B cell (primary cell): ENCODE results near the gene ORM1. TPM values are rescaled to one million over a fixed set of nuclear protein-coding genes. Genes with fewer than 3 reads are reported as not detected.

Experiments
- ATAC-seq: fragments of 200-7000 bp; cut with Tn5 transposase; one replicate; pipeline ENCODE4 v1.10.0; 2021; ENCODE audit warnings: low read depth, mild to moderate bottlenecking, moderate number of reproducible peaks, moderate library complexity
- CTCF ChIA-PET: fragments of 350-600 bp; sonication (Branson Sonifier 250); formaldehyde crosslinking; loops from one replicate; lab custom pipeline; 2021; ENCODE audit warnings: antibody characterized with exemption, inconsistent platforms; lab: Charles Lee
- POLR2A ChIA-PET: fragments of 350-600 bp; sonication (Branson Sonifier 250); formaldehyde crosslinking; loops from one replicate; lab custom pipeline; 2021; ENCODE audit warnings: antibody characterized with exemption; lab: Charles Lee
- DNase-seq: peaks from one replicate; pipeline ENCODE4 v3.0.0; 2013
- H2AFZ ChIP-seq: 2 replicates; pipeline ENCODE4 v1.6.1; 2012; ENCODE audit warnings: mild to moderate bottlenecking, low read depth, low read length; ENCODE audit not compliant: insufficient read depth, poor library complexity, severe bottlenecking
- H3K27ac ChIP-seq, 2 donors: 1 replicate in 1 of 2; 2 replicates in 1 of 2; pipeline ENCODE4 v1.5.1; 2012 to 2013; ENCODE audit warnings: low read length in 2 of 2, mild to moderate bottlenecking in 2 of 2, moderate library complexity in 1 of 2
- H3K27me3 ChIP-seq, 4 experiments: fragments of 200-600 bp in 1 of 4; sonication (generic) in 1 of 4; replicated peaks in 1 of 4; 1 replicate in 2 of 4; 2 replicates in 2 of 4; pipeline versions ENCODE4 v1.6.1 to v1.7.0; 2013 to 2016; ENCODE audit warnings: low read length in 3 of 4, mild to moderate bottlenecking in 2 of 4, mixed read lengths in 1 of 4, moderate library complexity in 1 of 4; ENCODE audit not compliant: insufficient read depth in 4 of 4, control insufficient read depth in 3 of 4; ENCODE audit errors: control extremely low read depth in 1 of 4
- H3K36me3 ChIP-seq, 2 experiments: replicated peaks in 1 of 2; 1 replicate in 1 of 2; 2 replicates in 1 of 2; pipeline versions ENCODE4 v1.6.1 to v1.7.1; 2013; ENCODE audit warnings: low read length in 1 of 2; ENCODE audit not compliant: insufficient read depth in 2 of 2, control insufficient read depth in 1 of 2; ENCODE audit errors: control extremely low read depth in 1 of 2, extremely low read depth in 1 of 2
- H3K4me1 ChIP-seq, 2 donors: fragments of 200-600 bp in 1 of 2; sonication (generic) in 1 of 2; 1 replicate in 1 of 2; 2 replicates in 1 of 2; pipeline versions ENCODE4 v1.5.1 to v1.6.1; 2013 to 2017; ENCODE audit warnings: low read length in 2 of 2; ENCODE audit not compliant: control insufficient read depth in 2 of 2, insufficient read depth in 2 of 2
- H3K4me2 ChIP-seq: replicated peaks from 2 replicates; pipeline ENCODE3; 2012; ENCODE audit warnings: mild to moderate bottlenecking, low read depth, low read length; ENCODE audit not compliant: poor library complexity, severe bottlenecking
- H3K4me3 ChIP-seq, 5 experiments: fragments of 200-600 bp in 1 of 5; sonication (generic) in 1 of 5; 1 replicate in 3 of 5; 2 replicates in 2 of 5; pipeline versions ENCODE4 v1.5.1 to v1.7.0; 2011 to 2016; ENCODE audit warnings: low read length in 4 of 5, mild to moderate bottlenecking in 4 of 5, low read depth in 2 of 5, control low read depth in 1 of 5, moderate library complexity in 1 of 5; ENCODE audit not compliant: insufficient read depth in 1 of 5; ENCODE audit errors: control extremely low read depth in 1 of 5, extremely low read depth in 1 of 5
- H3K79me2 ChIP-seq: fragments of 200-600 bp; sonication (generic); one replicate; pipeline ENCODE4 v1.6.0; 2016; ENCODE audit warnings: low read length; ENCODE audit not compliant: control insufficient read depth, insufficient read depth
- H3K9ac ChIP-seq: fragments of 200-600 bp; sonication (generic); 2 replicates; pipeline ENCODE4 v1.6.1; 2017; ENCODE audit warnings: mild to moderate bottlenecking, low read length, moderate library complexity
- H3K9me3 ChIP-seq, 3 donors: one replicate each; pipeline versions ENCODE4 v1.6.1 to v1.7.1; 2013; ENCODE audit warnings: low read length in 2 of 3; ENCODE audit not compliant: control insufficient read depth in 2 of 3, insufficient read depth in 1 of 3; ENCODE audit errors: control extremely low read depth in 1 of 3
- H4K20me1 ChIP-seq: 2 replicates; pipeline ENCODE4 v1.6.0; 2012; ENCODE audit warnings: mild to moderate bottlenecking, low read length; ENCODE audit not compliant: insufficient read depth, control insufficient read depth, poor library complexity, severe bottlenecking
- H3K27ac Mint-ChIP-seq: one replicate; pipeline ENCODE4 v1.8.0; 2021; ENCODE audit warnings: mixed read lengths
- H3K27me3 Mint-ChIP-seq: one replicate; pipeline ENCODE4 v1.8.0; 2021; ENCODE audit warnings: mixed read lengths
- H3K4me1 Mint-ChIP-seq: one replicate; pipeline ENCODE4 v1.8.0; 2021; ENCODE audit warnings: mixed read lengths
- H3K4me3 Mint-ChIP-seq: one replicate; pipeline ENCODE4 v1.8.0; 2021; ENCODE audit warnings: mixed read lengths
- H3K9me3 Mint-ChIP-seq: one replicate; pipeline ENCODE4 v1.8.0; 2022; ENCODE audit warnings: mixed read lengths; ENCODE audit not compliant: insufficient read depth
- EZH2 ChIP-seq: IDR thresholded peaks from 2 replicates; pipeline ENCODE4 v1.6.1; 2012; ENCODE audit warnings: borderline replicate concordance, low read depth, mild to moderate bottlenecking, moderate library complexity, low read length; ENCODE audit not compliant: insufficient read depth, poor library complexity, severe bottlenecking
- WGBS: methylation state at CpG from one replicate; pipeline ENCODE4 v1.1.5; 2013; ENCODE audit warnings: missing lambda C conversion rate; ENCODE audit not compliant: insufficient coverage; 5-methylcytosine and 5-hydroxymethylcytosine counted together
- intact Hi-C: fragments of 100-400 bp; cut with micrococcal nuclease; formaldehyde crosslinking; loops from one replicate; pipeline ENCODE4 v1.10.0; 2022
- polyA plus RNA-seq: library from polyadenylated mRNA; depleted of rRNA; stranded (reverse); fragments of >200 nt; gene quantifications from 2 replicates; pipeline ENCODE4 v1.2.3, GENCODE V29; 2012
- total RNA-seq, 2 donors: library from RNA; stranded (reverse); fragments of 120-200 nt in 1 of 2; gene quantifications; 1 replicate in 1 of 2; 2 replicates in 1 of 2; pipeline versions ENCODE4 v1.2.3 to v1.2.4, GENCODE V29; 2013 to 2022
- TF ChIP-seq, protein P1 (sequence below): fragments of 200-600 bp; IDR thresholded peaks from one replicate; pipeline ENCODE4 v1.8.0; 2022; ENCODE audit warnings: antibody characterized with exemption, mild to moderate bottlenecking

ORM1 gene
- total and polyA plus RNA-seq, 2 donors (not counting 1 experiment from before 2014, with no cell fraction given), result 0.13 TPM; not detected in 1

DNA sequence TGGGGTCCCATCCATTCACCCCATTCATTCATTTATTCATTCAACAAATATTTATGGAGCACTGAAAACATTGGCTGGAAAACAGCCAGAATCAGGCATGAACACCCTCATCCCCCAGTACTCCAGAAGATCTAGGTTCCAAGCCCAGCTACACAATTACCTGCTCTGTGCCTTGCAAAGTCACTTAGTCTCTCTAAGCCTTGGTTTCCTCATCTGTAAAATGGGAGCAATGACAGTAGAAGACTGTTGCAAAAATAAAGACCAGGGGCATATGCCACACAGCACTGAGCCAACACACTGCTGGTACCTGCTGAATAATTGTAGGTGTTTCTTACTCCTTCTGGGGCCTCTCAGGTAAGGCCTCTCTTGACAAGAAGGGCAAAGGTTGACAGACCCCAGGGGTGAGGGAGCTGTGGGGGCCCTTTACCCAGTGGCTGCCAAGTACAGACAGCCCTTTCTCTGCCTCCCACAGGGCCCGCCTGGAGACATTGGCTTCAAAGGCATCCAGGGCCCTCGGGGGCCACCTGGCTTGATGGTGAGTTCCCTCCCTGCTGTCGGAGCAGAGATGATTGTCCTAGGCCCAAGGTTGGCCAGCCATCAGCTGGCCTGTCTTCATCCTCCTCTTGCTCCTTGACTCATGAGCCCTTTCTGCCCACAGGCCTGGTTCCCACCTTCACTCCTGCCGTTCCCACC lies 22.6 kb upstream of the ORM1 start:
- CTCF ChIA-PET, result interaction anchor here (1.2 kb wide), 1 partner anchor 9 kb away, joined by 7 read pairs; no protein-coding TSS in a partner anchor
- Mint-ChIP-seq H3K4me3 (no peak overlapping the region), H3K4me1 (no peaks in the 10 kb centered on the region), H3K9me3 (no peaks in the 10 kb centered on the region), H3K27me3 (peaks cover 4% of the 10 kb centered on the region), H3K27ac (no peak overlapping the region)
- H3K27me3 ChIP-seq, result peaks cover 0 to 4% (median 1%) of the 10 kb centered on the region in 4 experiments
- peaks cover 5 to 8% (median 5%) of the 10 kb centered on the region in 3 donors for H3K9me3 ChIP-seq
- no peaks in the 10 kb centered on the region for H3K36me3 ChIP-seq
- H3K4me2 ChIP-seq, result no peak overlapping the region
- H3K4me1 ChIP-seq, result no peaks in the 10 kb centered on the region
- ATAC-seq, result no peak
- H3K79me2 ChIP-seq, result no peaks in the 10 kb centered on the region
- WGBS, result 95% methylated on average over 4 of the region's 4 CpGs
- H3K4me3 ChIP-seq, result no peak overlapping the region
- H4K20me1 ChIP-seq, result no peaks in the 10 kb centered on the region
- no peak for DNase-seq
- intact Hi-C loops, result no loop called here
- H3K9ac ChIP-seq, result no peak overlapping the region
- H2AFZ ChIP-seq, result no peak overlapping the region
- no peak overlapping the region for H3K27ac ChIP-seq
- TF ChIP-seq, protein P1, sequence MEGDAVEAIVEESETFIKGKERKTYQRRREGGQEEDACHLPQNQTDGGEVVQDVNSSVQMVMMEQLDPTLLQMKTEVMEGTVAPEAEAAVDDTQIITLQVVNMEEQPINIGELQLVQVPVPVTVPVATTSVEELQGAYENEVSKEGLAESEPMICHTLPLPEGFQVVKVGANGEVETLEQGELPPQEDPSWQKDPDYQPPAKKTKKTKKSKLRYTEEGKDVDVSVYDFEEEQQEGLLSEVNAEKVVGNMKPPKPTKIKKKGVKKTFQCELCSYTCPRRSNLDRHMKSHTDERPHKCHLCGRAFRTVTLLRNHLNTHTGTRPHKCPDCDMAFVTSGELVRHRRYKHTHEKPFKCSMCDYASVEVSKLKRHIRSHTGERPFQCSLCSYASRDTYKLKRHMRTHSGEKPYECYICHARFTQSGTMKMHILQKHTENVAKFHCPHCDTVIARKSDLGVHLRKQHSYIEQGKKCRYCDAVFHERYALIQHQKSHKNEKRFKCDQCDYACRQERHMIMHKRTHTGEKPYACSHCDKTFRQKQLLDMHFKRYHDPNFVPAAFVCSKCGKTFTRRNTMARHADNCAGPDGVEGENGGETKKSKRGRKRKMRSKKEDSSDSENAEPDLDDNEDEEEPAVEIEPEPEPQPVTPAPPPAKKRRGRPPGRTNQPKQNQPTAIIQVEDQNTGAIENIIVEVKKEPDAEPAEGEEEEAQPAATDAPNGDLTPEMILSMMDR, result no peak
- TF ChIP-seq EZH2, result no peak
- POLR2A ChIA-PET, result no interaction called here
